HG03571 (cell line): ENCODE results near the gene MUC13.

ENCODE experiments used
- ATAC-seq: cut with Tn5 transposase; IDR thresholded peaks from one replicate; pipeline ENCODE4 v1.9.1; 2021; ENCODE audit not compliant: unreplicated experiment

The MUC13 gene

DNA sequence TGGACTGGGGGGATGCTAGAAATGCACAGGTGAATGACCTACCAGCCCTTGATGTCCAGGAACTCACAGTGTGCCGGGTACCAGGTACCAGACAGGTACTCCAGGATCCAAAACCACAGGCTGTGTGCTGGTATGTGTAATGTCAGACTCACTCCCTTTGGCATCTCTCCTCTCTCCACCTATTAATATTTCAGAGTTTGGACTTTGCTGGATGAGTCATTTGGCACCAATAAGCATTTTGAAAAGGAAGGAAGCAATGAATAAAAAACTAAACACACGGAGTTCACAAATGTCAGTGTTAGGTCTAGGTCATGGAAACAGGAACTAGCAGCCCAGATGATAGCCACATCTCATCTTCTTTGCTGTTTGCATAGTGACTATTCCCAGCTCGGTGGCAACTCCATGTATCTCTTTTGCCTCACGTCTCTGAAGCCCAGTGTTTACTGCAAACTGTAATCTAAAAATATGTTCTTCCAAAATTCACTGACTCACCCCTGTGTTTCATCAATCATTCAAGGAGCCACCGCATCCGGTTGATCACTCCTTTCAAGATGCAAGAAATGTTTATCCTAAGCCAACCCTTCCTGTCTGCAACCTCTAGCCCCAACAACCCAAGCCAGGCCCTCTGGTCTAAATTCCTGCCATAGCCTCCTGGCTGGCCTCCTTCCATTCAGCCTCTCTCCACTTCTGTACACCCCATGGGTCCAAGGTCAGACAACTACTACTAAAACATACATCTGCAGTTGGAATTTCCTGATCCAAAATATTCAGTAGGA, 55.8 kb downstream of the MUC13 start:
- no peak for ATAC-seq

DNA sequence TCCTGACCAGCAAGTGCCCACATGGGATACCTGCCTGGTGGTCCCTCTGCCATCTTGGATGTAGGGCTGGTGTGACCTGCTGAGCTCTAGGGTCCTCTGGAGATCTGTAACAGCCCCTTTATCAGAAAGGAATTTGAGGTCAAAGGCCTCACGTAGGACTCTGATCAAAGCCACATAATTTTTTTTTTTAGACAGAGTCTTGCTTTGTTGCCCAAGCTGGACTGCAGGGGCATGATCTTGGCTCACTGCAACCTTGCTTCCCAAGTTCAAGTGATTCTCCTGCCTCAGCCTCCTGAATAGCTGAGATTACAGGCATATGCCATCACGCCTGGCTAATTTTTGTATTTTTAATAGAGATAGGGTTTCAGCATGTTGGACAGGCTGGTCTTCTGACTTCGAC, 56.9 kb downstream of the MUC13 start:
- ATAC-seq: no peak

DNA sequence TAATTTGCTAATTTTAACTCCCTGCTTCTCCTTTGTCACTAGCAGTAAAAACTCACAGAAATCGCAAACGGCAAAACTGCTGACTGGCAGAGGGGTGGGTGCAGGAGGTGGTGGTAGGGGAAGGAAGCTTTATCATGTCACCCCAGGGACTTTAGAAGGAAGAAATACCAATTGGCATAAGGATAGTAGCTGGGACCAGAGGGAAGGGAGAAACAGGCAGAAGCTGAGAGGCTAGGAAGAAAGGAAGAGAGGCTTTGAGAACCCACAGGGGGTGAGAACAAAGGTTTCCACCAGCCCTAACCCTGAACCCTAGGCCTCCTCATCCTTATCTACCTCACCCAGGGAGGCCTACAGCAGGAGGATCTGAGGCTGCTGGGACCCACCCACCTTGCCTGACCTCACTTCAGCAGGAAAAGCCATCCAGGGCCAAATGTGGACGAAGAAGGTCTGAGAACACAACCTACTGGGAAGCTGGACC, 58.1 kb downstream of the MUC13 start:
- no peak for ATAC-seq

DNA sequence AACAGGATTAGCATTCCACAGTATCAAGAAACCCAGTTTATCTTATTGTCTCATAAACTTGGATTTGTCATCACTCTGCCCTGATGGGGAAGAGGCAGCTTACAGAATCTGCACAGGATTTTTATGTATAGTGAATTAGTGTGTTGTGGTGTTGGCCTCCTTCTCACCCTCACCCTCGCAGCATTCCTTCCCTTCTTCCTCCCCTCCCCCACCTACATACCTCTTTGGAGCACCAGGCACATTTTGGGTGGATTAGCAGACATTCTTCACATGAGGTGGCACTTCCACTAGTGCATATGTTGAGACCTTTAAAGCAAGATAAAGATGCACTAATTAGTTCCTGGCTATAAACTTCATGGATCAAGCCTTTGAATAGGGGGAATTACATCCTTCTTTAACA, 61.3 kb downstream of the MUC13 start:
- ATAC-seq: no peak

DNA sequence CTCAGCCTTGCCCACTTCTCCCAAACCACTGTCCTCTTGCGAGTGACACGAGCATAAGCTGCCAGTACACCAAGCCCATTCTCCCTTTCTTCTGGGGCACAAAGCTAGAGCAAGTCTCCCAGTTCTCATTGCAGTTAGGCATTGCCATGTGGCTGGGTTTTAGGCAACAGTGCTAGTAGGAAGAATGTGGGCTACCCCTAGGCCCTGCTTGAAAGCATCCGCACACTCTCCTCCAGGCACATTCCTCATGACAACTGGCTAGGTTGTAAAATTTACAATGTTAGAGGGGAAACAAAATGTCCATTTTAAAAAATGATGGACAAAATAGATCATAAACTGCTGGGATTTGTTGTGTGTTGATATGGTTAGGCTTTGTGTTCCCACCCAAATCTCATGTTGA, 67.0 kb downstream of the MUC13 start:
- no peak for ATAC-seq

DNA sequence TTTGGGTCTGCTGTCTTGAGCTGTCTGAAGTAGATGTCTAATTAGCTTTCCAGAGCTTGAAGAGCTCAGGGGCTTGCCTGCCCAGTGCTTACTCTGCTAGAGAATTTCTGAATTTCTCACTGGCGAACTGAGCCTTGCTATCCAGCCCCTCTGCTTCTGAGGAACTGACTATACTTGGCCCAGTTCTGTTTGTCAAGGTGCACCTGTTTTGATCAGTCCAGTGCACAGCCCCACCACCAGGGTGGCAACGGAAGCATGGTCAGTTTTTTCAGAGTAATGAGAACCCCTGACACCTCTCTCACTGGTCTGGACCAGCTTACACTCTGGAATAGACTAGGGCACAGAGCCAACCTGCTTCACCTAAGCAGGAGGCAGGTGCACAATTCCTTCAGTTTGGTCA, 72.5 kb downstream of the MUC13 start:
- ATAC-seq: no peak

DNA sequence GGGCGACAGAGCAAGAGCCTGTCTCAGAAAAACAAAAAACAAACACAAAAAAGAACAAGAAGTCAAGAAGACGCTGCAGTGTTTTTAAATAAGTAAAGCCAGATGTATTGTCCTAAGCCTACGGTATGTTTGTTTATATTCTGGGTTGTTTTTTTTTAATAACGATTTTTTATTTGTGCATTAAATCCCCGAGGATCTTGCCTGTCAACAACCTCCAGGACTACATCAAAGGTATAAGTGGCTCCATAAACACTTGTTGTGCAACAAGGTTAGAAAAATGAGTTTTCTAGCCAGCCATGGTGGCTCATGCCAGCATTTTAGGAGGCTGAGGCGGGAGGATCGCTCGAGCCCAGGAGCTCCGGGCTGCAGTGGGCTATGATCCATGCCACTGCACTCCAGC, 73.5 kb downstream of the MUC13 start:
- ATAC-seq: no peak

DNA sequence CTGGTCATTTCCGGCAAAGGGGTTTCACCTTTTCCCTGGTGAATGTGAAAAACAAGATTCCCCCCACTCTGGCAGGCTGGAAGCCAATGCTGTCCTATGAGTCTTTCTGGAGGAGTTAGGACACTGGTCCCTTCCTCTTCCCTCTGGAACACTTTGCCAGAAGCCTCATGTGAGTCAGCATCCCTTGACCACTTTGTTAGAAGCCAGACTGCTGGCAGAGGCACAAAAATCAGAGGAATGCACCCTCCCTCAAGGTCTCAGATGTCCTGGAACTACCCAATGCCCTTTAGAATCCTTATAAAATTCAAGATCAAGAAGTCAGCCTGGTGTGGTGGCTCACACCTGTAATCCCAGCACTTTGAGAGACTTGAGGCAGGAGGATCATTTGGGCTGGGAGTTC, 74.0 kb downstream of the MUC13 start:
- no peak for ATAC-seq

DNA sequence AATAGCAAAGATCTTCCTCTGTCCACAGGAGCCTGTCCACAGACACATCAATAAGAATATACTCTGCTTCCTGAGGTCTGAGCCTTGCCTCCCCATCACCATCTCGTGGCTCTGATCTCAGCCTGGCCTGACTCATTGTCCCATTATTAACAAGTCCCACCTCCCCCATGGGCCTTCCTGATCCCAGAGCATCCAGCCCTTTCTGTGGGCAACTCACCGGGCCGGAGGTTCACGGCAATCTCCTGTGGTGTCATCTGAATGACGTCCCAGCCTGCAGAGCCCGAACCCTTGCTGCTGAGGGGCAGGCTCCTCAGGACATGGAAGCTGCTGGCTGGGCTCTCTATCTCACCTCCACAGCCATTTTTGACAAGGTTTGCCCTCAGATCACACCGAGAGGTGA, 75.5 kb downstream of the MUC13 start:
- no peak for ATAC-seq

DNA sequence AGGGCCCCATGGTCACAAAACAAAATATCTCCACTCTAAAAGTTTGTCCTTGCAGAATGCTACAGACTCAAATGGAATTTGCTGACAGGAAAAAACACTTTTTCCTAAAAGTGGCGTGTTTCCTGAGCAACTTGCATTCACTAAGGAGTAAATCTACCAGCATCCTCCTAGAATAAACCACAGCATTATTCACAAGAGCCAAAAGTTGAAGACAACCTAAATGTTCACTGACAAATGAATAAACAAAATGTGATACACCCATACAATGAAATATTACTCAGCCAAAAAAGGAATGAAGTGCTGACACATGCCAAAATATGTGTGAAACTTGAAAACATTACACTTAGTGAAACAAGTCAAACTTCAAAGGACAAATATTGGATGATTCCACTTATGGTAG, 76.3 kb downstream of the MUC13 start:
- no peak for ATAC-seq

DNA sequence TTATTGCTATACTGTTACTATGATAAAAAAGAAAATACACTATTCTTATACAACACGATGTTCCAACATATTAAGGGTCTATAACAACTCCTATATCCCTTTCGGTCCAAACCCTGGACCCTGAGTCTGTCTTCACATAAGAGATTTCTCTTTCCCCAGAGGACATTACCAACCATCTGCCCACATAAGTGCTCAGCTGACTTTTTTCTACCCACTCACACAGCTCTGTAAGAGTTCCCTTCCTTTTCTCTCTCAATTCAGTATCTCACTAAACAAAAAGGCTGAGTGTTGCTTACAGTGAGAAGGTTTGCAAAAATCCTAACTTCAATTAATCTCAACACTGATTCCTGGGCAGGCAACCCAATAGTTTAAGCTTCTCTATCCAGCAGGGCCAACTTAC, 77.9 kb downstream of the MUC13 start:
- ATAC-seq: no peak
